Measurements from ENCODE around the gene POP4.
A peak's percentile ranks its signal among the peaks of the same experiment; 100 is the strongest.
"Not testable (repeated sequence)": the region's sequence is repeated elsewhere in the genome, so short reads cannot be mapped to it uniquely, and the experiment has no call there.

Gene POP4

GRCh38 chr19:29605653-29606419 lies at the start of gene POP4:
POP4 (plus strand) TSS chr19:29606283; CDS start chr19:29606319, 36 bp downstream.
- peak; percentile 79 to 97 (median 94) for DNase-seq

GRCh38 chr19:29559110-29559509 lies 47.0 kb upstream of the POP4 start:
- DNase-seq, result not testable (repeated sequence)

- no peak for DNase-seq
These were observed 46.3 kb upstream of the POP4 start for GRCh38 chr19:29559743-29560142.

DNA sequence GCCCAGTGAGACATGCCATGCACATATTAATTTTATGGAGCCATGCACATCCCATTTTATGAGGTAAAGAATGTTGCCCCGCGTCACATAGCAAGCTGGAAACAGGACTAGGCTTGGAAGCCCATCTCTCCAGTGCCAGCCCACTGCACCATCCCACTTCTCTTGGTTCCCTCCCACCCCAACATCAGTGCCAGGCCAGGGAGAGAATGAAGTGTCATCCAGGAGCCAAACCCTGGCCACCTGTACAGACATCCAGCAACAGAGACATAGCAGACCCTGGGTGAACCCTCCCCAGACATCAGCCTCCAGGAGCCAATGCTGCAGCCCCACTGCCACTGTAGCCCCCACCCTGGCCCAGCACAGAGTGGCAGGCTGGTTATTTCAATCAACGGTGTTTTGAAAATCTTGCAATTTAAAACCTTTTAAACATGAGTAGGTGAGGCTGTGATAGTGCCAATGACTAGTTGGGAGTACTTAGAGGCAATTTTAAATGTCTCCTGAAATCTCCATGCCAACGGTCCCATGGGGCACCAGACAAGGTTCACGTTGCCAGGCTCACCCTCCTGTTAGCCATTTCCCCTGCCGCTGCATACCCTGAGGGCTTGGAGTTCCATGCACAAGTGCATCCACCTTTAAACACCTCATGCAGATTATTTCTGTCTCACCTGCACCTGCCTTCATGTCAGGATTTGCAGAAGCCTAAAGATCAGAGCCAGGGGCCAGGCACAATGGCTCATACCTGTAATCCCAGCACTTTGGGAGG lies 45.6 kb upstream of the POP4 start:
- no peak for DNase-seq

- DNase-seq, result no peak
These were observed 44.5 kb upstream of the POP4 start for GRCh38 chr19:29561601-29562000.

GRCh38 chr19:29562299-29563297 lies 43.5 kb upstream of the POP4 start:
- no peak for DNase-seq

DNA sequence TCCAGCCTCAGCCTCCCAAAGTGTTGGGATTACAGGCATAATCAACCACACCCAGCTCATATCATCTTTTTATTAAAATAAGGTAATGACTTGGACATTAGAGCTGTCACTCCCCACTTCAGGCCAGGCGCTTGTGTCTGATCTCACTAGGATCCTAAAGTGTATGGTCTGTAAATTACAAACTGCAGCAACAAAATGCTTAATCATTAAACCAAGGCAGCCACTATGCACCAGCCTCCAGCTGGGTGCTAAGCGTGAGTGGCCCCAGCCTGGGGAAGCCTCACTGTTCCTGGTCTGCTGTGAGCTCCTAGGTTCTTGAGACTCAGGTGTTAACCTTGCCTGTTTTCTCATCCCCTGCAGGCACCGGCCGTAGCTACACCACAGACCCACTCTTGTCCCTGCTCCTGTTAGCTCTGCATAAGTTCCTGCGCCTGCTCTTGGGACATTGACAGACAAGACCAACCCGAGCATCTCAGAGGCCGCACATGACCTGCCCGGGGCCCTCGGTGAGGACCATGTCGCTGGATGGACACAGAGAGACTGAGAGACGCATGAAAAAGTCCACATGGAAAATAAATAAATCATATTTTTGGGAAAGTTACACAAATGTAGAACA lies 42.5 kb upstream of the POP4 start:
- no peak for DNase-seq

DNA sequence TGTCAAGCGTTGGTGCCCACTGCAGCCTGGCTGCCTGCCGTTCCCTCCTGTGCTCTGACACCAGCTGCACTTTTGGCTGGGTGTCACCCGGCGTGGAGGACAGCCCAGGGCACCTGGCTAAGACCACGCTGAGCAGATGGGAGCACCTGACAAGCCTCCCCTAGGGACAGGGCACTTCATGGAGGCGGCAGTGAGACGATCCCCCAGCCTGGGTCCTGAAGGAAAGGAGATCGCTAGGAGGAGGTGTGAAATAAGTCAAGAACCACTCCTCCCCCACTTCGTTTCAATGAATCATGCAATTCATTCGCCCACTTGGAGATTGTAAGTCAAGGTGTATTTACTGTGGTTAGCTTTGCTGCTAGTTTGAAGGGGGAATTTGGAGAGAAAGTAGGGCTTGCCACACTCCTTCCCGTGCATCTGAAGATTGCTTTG lies 41.5 kb upstream of the POP4 start:
- DNase-seq, result peak in 1 of 14 donors; percentile 48

DNA sequence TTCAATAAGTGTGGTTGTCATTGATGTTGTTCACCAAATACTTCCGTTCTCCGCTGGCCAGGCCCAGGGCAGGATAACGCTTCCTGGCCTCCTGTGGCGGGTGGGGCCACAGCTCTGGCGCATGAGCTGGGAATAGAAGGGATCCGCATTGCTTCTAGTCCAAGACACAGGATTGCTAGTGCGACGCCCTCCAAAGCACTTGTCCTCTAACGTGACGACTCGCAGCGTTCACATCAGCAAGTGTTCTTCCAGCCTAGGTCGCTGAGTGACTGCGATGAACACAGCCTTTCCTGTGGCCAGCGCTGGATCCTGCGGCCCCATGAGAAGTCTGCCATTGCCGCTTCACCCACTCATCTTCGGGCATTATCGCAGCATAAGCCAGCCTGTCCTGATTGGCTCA lies 40.9 kb upstream of the POP4 start:
- DNase-seq, result no peak

GRCh38 chr19:29566496-29567054 lies 39.5 kb upstream of the POP4 start:
- DNase-seq, result no peak

DNA sequence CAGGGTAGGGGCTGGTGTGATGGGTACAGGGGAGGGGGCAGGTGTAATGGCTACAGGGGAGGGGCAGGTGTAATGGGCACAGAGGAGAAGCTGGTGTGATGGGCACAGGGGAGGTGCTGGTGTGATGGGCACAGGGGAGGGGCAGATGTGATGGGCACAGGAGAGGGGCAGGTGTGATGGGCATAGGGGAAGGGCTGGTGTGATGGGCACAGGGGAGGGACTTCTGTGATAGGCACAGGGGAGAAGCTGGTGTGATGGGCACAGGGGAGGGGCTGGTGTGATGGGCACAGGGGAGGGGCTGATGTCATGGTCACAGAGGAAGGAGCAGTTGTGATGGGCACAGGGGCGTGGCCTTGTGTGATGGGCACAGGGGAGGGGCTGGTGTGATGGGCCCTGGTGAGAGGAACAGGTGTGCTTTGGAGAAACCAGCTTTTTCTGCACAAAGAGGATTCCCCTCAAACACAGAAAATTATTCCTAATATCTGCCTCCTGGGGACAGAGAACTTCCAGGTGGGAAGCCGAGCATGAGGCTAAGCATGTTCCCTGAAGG lies 38.6 kb upstream of the POP4 start:
- DNase-seq, result no peak

GRCh38 chr19:29568036-29569025 lies 37.8 kb upstream of the POP4 start:
- peak in 1 of 14 donors; percentile 3 for DNase-seq

- no peak for DNase-seq
These were observed 36.8 kb upstream of the POP4 start for GRCh38 chr19:29569038-29569911.

DNA sequence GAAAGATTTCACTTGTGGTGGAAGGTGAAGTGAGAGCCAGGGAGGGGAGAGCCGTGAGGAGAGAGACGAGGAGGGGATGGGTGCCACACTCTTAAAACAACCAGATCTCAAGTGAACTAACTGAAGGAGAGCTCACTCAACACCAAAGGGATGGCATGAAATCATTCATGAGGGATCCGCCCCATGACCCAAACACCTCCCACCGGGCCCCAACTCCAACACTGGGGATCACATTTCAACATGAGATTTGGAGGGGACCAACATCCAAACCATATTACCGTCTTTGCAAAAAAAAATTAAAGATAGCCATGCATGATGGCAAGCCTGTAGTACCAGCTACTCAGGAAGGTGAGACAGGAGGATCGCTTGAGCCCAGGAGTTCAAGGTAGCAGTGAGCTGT lies 34.9 kb upstream of the POP4 start:
- no peak for DNase-seq

DNA sequence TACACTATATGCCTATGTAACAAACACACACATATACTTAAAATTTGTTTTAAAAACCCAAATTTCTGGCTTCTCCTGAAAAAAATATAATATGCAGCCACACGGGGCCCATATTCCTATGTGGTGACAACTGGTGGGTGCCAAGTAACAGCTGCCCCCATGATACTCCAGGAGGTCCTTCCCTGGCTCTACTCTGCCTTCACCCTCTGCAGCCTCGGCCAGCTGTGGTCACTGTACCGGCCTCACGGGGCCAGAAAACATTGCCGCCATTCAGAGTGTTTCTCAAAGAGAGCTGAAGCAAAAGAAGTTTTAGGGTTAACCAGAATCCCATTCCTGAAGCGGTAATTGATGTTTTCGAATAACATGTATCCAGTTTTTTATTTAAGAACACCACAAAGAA lies 32.6 kb upstream of the POP4 start:
- DNase-seq, result no peak

GRCh38 chr19:29574510-29574909 lies 31.6 kb upstream of the POP4 start:
- no peak for DNase-seq

GRCh38 chr19:29576046-29576606 lies 30.0 kb upstream of the POP4 start:
- DNase-seq, result no peak

DNA sequence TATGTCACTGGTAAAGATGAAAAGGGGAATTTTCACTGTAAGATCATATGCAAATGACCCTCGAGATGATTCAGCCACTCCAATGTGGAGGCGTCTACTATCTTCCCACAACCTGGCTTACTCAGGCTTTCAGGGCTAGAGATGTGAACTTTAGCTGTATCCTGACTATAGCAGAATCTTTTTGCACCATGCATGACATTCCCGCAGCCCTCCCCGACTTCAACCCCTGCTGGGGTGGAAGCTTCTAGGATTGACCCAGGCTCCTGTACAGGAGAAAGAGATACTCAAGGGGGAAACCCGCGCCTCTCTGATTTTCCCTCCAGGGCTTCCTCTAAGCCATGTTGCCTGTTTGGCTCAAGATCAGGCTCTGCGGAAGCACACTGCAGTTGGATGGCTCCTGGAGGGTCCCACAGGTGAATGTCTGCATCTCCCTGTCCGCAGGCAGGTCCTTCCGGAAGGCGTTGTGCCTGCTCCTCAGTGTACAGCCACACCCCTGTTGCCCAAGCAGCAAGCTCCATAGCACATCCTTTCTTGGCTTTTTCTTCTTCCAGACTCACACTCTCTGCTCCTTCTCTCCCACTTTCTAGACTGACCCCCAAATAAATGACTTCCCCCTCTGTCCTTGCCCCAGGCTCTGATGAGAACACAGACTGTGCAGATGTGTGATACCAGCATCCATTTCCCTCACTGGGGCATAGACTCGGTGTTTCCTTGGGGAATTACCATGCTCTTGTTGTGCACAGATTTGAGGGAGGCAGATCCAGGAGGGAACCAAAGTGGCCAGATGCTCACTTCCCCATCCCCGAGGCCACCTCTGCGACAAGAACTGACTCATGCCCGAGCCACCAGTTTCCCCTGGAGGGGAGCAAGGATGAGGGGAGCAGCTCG lies 29.1 kb upstream of the POP4 start:
- DNase-seq, result no peak
